ENCODE data around the gene FANCE.
A peak's percentile ranks its signal among the peaks of the same experiment; 100 is the strongest.

Gene FANCE

GRCh38 chr6:35483893-35484645, 31.9 kb downstream of the FANCE start:
- no peak for DNase-seq

- no peak for DNase-seq
Measured at GRCh38 chr6:35484921-35485392, 32.8 kb downstream of the FANCE start.

DNA sequence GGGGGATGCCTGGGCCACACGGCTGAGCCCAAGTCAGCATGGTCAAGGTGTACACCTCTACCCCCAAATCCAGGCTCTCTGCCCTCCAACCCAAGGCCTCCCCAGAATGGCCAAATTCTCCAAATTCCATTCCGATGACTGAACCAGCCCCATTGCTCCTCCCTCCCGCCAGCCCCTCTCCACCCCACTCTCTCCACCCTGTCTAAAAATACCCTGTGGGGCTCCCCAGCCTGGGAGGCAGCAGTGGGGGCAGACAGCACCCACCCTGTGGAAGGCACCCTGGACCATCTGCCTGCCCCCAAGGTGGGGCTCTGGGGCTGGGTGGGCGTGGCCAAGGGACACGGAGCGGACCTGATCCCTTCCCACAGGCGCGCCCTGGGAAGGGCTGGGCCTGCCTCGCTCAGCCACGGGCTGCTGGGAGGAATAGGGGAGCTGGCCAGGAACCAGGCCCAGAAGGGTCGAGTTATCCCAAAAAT, 33.3 kb downstream of the FANCE start:
- DNase-seq: no peak

DNA sequence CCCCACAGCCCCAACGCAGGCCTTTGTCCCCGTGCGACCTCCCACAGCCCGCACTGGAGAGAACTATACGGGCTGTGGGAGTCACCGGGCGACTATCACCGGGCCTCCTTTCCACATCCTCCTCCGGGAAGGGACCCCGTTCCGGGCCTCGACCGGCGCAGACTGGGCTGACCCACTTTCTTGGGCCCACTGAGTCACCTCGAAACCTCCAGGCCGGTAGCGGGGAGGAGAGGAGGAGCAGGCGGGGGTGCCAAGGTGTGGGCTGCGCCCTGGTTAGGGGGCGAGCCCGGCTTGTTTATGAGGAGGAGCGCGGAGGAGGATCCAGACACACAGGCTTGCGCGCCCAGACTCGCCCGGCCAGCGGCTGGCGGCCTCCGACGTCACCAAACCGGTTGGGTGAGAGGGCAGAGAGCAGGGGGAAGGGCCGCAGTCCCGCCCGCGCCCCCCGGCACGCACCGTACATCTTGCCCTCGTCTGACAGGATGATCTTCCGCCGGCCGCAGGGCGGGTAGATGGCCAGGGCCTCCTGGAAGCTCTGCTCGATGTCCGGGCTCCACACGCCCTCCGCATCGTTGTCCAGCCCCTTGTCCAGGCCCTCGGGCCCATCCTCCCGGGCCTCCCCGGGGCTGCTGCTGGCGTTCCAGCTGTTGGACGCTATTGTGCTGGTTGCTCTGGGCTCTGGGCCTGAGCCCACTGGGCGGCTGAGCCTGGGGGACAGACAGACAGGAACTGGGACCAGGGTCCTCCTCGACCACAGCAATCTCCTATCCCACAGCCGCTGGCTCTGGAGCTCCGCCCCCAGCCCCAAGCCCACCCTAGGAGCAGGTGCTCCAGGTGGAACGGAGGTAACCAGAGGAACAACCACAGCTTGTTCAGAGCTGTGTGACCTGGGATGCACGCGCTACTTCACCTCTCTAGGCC, 34.1 kb downstream of the FANCE start:
- DNase-seq: no peak

GRCh38 chr6:35487658-35488516, 35.7 kb downstream of the FANCE start:
- no peak for DNase-seq

- no peak for DNase-seq
Measured at GRCh38 chr6:35488517-35488862, 36.4 kb downstream of the FANCE start.

- no peak for DNase-seq
Measured at GRCh38 chr6:35489066-35489465, 36.9 kb downstream of the FANCE start.

DNA sequence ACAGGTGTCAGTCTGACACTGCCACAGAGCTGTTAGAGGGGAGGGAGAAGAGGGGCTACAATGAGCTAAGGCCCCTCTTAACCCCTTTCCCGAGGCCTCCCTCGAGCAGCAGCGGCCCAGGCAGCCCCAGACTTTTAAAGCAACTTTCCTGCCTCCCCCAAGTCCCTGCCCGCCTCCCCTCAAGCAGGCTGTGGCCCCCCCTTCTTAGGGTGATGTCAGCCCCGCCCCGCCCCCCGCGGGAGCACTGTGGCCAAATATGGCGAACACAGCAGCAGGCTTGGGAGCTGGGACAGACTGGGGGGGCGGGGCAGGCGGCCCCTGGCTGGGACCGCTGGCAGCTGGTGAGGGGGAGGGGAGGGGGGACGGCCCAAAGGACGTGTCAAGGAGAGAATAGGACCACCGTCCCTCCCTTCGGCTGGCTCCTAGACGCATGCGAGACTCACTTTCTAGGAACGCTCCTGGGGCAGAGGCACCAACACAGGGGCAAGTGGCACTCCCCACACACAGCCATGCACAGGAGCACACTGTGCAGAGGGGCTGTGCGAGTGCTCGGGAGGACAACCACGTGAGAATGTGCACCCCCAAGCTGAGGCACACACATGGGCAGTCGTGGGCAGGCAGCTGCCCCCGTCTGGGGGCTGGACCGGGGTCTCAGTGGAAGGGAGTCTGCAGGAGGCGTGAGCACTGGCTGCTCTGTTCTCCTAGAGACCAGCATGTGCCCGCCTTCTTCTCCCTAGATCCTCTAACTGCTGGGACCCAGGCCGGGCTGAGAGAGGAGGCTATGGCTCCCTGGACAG, 38.1 kb downstream of the FANCE start:
- peak in 22 of 58 donors; percentile 5 to 56 (median 19) for DNase-seq

DNA sequence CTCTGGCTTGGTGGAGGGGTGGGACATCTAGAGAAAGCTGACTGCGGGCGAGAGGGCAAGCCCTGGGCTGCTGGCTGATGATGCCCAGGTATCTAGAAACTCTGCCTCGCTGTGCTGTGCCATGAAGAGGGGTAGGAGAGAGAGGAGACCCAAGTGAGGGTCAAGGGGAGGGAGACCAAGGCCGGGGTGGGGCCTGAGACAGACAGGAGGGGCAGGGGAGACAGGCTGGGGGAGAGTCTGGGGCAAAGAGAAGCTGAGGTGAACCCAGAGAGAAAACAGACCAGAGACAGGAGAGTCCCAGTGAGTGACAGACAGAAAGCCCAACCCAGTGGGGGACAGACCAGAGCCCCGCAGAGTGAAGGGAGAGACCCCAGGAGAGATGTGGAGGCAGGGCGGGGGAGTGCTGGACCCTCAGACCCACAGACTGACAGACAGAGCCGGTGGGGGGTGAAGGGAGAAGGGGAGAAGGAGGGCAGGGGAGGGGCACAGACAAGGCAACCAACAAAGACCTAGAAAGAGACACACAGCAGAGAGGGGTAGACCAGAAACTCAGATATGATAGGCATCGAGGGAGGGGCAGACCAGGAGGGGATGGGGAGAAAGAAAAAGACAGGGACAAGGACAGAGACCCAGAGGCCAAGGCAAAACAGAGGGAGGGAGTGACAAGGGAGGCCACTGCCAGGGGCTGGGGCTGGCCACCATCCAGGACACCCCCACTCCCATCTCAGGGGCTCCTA, 38.9 kb downstream of the FANCE start:
- DNase-seq: no peak

GRCh38 chr6:35491558-35492257, 39.6 kb downstream of the FANCE start:
- DNase-seq: no peak

GRCh38 chr6:35492258-35492973, 40.3 kb downstream of the FANCE start:
- DNase-seq: no peak

DNA sequence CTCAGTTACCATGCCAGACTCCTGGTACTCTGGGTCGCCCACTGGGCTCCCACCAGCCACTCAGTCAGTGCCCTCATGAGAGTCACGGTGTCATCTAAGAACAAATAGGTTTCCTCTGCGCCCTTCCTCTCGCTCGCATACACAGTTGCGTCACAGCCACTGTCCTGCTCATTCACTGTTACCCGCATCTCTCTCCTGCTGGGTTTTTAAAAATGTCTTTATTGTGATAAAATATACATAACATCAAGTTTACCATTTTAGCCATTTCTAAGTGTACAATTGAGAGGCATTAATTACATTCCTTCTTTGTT, 40.8 kb downstream of the FANCE start:
- DNase-seq: no peak

DNA sequence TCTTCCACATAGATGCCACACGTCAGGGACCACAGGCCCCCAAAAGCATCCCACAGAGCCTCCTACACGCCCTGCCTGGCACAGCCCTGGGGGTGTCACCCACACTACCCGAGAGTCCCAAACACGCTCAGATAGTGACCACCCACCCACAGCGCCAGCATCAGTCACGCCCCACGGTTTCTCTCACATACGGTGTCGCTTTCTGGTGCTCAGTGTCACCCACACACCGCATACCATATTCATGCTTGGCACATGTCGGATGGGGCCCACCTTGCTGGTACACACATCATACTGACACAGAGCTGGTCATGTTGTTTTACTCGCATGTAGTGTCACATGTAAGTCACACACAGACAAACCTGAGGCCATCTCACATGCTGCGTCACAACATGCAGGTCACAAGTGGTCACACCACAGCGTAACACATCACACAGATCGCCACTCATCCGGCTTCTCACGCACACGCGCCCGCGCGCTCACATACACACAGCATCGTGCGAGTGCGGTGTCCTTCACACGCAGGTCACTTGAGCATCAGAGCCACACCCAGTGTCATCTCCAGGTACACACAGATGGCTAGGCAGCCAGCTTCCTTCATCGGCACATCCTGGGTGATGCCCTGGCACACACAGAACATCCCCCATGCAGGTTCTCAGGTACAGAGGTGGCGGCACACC, 41.3 kb downstream of the FANCE start:
- DNase-seq: no peak

DNA sequence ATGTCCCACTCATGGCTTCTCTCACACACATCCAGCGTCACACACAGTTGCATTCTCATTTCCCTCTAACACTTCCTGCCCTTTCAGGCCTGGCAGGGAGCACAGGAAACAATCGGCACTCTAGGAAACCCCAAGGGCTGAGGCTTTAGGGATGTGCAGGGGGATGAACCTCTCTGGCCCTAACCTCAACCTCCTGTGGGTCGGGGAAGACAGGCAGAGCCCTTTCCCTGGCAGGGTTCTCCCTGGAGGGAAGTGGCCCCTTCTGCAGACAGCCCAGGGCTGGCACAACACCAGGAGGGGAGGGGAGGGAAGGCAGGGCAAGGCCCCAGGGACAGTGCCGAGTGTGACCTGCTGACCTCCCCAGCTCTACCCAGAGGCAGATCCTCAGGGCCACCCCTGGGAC, 42.0 kb downstream of the FANCE start:
- DNase-seq: peak in 2 of 58 donors; percentile 3 to 17

- DNase-seq: no peak
Measured at GRCh38 chr6:35495258-35496035, 43.3 kb downstream of the FANCE start.

- DNase-seq: peak in 2 of 58 donors; percentile 17 to 32
Measured at GRCh38 chr6:35496036-35496840, 44.1 kb downstream of the FANCE start.
